ENCODE measurements around the gene ACACB.
"Not testable (repeated sequence)": the region's sequence is repeated elsewhere in the genome, so short reads cannot be mapped to it uniquely, and the experiment has no call there.

Gene ACACB

DNA sequence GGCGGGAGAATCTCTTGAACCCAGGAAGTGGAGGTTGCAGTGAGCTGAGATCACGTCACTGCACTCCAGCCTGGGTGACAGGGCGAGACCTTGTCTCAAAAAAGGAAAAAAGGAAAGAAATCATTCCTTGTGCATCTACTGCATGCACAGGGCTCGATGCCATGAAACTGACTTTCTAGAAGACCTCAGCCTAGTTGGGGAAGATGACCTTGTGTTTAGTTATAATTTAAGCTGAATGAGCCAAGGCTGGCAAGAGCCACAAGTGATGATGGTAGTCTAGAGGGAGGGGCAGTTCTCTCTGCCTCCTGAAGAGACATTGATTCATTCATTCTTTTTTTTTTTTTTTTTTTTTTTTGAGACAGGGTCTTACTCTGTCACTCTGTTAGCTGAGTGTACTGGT is 24.2 kb downstream of the ACACB start:
- DNase-seq (ENCODE audit: low read depth in 3 of 3) = no peak

DNA sequence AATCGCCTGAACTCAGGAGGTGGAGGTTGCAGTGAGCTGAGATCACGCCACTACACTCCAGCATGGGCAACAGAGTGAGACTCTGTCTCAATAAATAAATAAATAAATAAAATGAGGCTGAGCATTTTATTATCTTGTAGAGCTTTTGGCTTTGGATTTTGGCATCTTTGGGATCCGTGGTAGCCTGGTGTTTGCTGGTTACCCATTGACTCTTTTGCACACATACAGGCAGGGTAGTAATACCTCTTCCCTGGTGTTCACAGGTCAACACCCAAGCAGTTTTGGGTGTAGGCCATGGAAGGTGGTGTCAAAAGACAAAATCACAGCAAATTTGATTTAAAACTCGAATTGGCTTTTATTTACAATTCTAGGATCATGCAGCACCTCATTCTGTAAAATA is 27.8 kb downstream of the ACACB start:
- DNase-seq (ENCODE audit: low read depth in 3 of 3) = no peak

DNA sequence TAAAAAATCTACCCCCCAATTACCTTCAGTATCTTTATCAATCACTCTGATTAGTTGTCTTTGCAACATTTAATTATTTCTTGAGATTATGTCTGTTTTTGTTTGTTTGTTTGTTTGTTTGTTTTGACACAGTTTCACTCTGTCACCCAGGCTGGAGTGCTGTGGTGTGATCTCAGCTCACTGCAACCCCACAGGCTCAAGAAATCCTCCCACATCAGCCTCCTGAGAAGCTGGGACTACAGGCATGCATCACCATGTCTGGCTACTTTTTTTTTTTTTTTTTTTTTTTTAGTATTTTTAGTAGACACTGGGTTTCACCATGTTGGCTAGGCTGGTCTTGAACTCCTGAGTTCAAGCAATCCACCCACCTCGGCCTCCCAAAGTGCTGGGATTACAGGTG is 30.7 kb downstream of the ACACB start:
- DNase-seq (ENCODE audit: low read depth in 3 of 3) = not testable (repeated sequence)

DNA sequence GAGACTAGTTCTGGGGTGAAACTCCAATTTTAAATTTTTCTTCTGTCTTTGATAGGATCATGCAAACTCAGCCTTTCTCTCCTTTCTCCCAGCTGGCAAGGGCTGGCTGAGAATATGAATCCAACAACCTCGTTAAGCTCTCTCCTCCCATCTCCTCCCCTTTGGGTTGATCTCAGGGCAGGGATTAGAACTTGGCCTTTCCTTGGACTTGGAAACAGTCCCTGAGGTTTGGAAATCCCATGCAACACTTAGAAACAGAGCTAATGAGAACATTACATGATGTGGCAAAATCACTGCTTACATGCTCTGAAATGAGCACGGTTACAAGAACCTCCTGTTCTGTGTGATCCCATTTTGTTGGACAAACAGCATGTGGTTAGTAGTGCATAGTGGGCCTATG is 31.6 kb downstream of the ACACB start:
- DNase-seq (ENCODE audit: low read depth in 3 of 3) = no peak

DNA sequence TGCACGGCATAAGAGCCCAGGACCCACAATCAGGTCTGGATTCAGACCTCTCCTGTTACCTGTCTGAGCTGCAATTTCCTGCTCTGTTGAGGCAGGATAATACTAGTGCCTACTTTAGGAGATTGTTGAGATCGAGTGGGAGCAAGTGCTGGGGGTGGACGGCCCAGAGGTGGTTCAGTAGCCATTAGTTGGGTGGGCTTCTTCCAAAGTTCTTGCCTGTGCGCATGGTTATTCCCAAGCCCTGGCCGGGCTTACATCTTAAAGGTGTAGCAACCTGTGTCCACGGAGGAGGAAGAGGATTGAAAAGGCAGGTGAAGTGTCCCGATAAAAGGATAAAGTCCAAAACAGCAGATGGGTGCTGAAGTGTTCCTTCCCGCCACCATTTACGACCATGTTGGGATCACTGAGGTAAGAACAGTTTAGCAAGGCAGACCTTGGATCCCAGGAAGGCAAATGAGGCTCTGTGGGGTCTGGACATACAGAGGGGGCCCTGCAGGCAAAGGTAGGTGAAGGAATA is 33.8 kb downstream of the ACACB start:
- no peak for DNase-seq (ENCODE audit: low read depth in 3 of 3)

DNA sequence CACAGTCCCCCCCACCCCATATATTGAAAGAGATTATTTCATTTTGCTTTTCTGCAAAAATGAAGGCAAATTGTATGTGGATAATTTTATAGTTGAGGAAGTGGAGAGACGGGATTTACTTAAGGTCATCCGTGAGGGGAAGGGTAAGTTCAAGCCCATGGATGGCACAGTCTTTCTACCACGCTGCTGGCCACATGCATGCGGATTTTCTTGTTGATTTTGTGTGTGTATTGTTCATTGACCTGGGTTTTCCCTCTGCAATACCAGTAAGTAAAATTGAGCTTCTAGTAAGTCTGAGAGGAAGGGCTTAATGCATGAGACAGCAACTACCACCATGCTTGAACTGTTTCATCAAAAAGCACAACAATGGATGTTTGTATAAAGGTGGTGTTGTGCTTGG is 35.1 kb downstream of the ACACB start:
- DNase-seq (ENCODE audit: low read depth in 3 of 3) = no peak

DNA sequence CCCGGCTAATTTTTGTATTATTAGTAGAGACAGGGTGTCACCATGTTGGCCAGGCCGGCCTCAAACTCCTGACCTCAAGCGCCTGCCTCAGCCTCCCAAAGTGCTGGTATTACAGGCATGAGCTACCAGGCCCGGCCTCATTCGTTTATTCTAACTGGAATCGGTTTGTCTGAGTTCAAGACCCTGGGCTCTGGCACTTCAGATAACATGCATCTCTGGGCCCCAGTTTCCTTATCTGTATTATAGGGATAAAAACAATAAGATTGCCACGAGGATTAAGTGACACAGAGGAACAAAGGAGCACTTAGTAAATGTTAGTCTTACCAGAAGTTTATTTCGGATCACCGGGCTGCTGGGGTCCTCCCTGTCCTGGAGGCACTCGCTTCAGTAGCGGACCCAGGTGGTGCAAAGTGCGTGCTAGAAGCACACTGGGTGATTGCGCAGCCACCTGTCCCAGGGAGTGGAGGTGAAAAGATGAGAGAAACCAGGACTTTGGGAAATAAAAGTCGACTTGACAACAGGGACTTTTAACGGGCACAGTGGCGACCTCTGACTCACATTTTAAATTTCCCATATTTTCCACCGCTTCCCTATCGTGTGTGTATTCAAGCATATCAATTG is 37.5 kb downstream of the ACACB start:
- DNase-seq (ENCODE audit: low read depth in 3 of 3) = no peak

DNA sequence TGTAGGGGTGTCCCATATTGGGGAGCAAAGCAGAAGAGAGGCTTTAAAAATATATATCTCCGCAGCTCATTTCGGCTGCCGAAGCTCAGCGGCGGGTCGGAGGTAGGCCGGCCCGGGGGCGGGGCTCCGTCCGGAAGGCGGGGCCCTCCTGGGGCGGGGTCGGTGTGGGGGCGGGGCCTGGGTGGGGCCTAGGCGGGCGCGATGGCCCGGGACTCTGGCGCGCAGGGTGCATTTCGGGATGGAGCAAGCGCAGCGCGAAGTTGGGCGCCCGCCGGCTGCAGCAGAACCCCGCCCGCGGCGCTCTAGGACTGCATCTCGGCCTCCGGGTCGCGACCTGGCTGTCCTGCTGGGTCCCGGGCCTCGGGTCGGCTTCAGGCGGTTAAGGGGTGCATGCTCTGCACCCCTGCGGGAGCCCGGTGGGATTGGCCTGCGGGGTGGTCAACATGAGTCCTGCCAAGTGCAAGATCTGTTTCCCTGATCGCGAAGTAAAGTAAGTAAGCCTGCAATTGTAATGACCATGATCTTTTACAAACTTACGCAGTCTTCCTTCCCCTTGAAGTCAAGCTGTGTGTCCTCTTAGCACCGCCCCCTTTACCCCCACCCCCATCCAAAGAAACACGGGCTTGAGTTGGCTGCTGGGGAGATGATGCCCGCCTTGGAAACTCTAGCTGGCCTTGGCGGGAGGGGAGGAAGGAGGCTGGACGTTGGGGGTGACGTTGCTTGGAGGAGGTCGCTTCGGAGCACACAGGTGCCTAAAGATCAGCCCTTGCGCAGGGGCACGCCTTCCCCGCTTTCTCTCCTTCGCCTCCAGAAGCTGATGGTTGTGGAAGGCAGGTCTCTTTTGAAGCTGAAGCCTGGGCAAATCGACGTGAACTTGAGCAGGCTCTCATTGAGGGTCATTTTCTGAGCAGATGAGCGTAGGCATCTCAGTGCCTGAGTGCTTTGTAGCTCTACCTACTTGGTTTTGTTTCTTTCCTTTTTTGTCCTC is 38.4 kb downstream of the ACACB start:
- DNase-seq (ENCODE audit: low read depth in 3 of 3) = peak; percentile 54 to 81 (median 62)

DNA sequence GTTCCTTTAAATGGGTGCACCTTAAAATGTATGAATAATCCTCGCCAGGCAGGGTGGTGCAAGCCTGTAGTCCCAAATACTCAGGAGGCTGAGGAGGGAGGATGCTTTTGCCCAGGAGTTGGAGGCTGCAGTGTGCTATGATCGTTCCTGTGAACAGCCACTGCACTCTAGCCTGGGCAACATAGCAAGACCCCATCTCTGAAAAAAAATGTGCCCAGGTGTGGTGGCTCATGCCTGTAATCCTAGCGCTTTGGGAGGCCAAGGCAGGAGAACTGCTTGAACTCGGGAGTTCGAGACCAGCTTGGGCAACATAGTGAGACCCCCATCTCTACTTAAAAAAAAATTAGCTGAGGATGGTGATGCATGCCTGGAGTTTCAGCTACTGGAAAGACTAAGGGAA is 39.6 kb downstream of the ACACB start:
- DNase-seq (ENCODE audit: low read depth in 3 of 3) = no peak

DNA sequence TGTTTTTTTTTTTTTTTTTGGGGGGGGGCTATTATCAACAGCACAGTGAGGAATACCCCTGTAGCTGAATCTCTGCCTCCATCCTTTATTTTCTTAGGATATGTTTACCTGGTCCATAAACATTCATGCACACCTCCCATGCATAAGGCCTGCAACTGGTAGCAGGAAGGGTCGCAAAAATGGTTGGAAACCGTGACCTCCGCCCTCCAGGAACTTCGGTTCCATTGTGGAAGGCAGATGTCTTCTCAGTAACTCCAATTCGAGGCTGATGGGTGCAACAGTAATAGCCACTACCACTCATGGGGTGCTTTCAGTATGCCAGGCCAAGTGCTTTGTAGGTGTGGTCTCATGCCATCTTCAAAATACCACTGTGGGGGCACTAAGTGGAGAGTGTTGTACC is 40.2 kb downstream of the ACACB start:
- DNase-seq (ENCODE audit: low read depth in 3 of 3) = no peak

DNA sequence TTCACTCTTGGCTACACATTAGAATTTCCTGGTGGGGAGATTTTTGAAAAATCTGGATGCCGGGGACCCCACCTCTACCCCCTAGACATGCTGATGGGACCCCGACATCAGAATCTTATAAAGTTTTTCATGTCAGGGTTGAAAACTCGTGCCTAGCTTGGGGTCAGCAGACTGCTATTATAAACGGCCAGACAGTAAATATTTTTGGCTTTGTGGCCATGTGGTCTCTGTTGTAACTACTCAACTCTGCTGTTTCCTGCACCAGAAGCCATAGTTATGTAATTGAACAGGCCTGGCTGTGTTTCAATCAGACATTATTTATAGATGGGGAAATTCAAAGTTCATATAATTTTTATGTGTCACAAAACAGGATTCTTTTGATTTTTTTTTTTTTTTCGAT is 41.6 kb downstream of the ACACB start:
- no peak for DNase-seq (ENCODE audit: low read depth in 3 of 3)

DNA sequence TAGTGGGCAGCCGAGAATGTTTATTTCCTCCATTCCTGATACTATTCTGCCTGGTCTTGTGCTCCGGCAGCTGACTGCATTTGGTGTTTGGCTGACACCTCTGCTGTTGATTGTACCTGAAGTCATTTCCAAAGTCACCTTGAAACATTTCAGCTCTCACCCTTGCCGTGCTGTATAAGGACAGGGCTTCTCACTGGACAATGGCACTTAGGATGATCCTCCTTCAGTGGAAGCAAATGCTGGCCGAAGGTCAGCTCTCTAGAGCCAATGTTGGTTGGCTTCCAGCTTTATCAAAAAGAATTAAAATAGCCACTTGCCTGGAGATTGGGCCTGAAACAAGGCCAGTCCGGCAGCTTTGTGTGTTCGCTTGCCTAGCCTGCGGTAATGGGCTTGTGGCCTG is 44.0 kb downstream of the ACACB start:
- no peak for DNase-seq (ENCODE audit: low read depth in 3 of 3)

DNA sequence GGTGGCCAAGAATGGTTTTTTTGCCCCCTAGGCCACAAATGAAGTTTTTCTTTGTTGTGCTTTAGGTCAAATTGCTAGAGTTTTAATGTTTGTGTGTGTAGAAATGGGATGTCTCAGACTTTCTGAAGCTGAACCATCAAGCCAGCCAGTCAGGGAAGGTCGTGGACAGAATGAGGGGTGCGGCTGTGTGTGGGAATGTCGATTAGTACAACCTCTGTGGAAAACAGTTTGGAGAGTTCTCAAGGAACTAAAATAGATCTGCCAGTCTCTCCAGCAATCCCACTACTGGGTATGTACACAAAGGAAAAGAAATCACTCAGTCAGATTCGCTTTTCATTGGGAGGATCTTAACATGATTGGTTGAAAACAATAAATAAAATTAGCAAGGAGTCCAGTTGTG is 44.5 kb downstream of the ACACB start:
- no peak for DNase-seq (ENCODE audit: low read depth in 3 of 3)

DNA sequence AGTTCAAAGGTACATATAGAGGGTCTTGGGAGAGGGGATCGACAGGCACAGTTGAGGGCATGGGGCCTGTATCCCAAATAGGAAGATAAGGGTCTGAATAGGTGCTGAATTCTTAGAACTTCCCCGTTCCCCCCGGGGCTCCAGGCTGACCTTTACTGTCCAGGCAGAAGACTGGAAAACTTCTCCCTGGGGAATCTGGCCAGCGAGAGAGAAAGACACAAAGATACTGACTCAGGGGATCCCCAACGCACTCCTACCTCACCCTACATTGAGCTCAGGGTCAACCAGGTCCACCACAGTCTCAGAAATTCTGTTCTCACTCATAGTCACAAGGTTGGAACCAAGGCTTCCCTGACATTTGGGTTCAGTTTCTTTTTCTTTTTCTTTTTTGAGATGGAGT is 46.2 kb downstream of the ACACB start:
- DNase-seq (ENCODE audit: low read depth in 3 of 3) = no peak

DNA sequence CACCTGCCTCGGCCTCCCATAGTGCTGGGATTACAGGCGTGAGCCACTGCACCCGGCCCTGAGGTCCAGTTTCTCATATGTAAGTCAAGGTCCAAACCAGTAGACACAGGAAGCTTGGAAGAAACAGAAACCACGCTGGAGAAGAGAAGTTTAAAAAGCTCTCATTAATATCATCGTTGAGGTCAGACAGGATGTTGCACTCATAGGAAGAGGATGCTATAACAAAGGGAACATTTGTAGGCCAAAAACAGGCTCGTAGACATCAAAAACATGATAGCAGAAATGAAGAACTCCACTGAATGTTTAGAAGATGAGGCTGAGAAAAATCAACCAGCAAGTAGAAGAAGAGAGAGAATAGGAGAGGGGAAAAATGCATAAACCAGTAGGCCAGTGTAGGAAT is 46.8 kb downstream of the ACACB start:
- DNase-seq (ENCODE audit: low read depth in 3 of 3) = no peak

DNA sequence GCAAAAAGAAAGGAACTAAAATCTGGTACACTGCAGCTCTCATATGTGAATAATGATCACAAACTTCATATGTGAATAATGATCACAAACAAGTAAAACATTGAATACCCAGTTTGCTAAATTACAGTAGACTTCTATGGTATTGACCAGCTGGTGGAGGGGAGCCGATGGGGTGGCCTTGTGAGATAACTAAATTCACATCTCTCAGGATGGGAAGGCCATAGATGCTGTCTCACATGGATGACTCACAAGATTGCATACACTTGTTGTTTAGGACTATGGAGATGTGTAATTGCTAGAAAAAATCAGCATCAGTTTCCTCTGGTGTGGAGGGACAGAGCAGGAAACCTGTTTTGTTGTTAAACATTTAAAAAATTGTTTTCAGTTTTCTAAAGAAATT is 49.2 kb downstream of the ACACB start:
- no peak for DNase-seq (ENCODE audit: low read depth in 3 of 3)

DNA sequence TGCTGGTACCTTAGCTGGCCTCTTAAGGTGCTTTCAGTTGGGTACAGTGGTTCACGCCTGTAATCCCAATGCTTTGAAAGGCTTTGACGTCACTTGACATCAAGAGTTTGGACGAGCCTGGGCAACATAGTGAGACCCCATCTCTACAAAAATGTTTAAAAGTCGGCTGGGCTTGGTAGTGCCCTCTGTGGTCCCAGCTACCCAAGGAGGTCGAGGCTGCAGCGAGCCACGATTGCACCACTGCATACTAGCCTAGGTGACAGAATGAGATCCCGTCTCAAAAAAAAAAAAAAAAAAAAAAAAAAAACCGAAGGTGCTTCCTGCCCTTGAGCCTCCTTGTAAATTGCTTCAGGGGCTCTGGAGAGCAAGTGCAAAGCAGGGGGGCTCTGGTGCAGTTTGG is 50.0 kb downstream of the ACACB start:
- no peak for DNase-seq (ENCODE audit: low read depth in 3 of 3)

DNA sequence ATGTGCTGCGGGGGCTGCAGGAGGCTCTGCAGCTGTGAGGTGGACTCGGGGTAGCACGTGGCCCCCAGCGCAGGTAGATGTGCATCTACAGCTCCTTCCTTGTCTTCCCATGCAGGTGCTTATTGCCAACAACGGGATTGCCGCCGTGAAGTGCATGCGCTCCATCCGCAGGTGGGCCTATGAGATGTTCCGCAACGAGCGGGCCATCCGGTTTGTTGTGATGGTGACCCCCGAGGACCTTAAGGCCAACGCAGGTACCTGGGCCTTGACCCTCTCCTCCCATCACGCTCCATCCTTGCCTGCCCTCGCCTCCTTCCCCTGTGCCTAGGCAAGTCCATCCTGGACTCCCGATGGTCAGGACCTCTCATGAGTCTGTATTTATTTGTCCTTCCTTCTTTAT is 51.4 kb downstream of the ACACB start:
- no peak for DNase-seq (ENCODE audit: low read depth in 3 of 3)

DNA sequence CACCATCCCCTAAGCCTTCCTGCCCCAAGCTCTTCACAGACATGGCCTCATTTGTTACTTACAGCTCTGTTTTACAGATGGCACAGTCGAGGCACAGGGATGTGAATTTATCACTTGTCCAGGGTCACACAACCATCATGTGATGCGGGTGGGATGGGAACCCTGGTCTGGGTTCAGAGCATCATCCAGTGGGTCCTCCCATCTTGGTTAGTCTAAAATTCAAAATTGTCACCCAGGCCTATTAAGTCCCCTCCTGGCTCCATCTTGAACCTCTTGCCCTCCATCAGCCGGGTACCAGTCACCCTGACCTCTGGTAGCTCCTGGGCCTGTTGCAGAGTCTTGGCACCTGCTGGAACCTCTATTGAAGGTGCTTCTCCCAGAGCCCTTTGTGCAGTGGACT is 52.9 kb downstream of the ACACB start:
- no peak for DNase-seq (ENCODE audit: low read depth in 3 of 3)

DNA sequence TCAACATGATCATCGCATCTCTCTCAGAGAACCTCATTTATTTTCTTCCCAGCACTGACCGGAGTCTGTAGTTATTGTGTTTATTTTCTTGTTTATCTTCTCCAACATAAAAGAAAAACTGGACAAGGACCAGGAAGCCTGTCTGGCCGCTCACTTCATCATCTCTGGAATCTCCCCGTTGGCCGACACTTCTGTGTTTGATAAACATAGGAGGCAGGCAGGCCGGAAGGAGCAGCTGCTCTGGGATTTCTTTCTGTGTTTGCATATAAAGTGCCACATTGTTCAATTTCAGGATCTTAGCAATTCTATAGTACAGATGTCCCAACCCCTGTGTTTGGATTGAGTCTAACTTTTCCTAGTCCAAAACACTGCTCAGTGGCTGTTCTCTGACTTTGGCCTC is 53.3 kb downstream of the ACACB start:
- no peak for DNase-seq (ENCODE audit: low read depth in 3 of 3)

DNA sequence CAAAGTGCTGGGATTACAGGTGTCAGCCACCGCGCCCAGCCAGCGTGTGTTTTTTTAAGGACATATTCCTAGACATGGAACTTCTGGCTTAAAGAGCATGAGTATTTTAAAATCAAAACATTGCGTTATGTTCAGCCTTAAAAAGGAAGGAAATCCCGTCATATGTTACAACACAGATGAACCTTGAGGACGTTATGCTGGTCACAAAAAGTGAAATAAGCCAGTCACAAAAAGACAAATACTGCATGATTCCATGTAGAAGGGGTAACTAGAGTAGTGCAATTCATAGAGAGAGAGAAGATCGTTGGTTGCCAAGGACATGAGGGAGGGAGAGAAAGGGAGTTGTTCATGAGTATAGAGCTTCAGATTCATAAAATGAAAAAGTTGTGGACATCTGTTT is 53.9 kb downstream of the ACACB start:
- no peak for DNase-seq (ENCODE audit: low read depth in 3 of 3)

DNA sequence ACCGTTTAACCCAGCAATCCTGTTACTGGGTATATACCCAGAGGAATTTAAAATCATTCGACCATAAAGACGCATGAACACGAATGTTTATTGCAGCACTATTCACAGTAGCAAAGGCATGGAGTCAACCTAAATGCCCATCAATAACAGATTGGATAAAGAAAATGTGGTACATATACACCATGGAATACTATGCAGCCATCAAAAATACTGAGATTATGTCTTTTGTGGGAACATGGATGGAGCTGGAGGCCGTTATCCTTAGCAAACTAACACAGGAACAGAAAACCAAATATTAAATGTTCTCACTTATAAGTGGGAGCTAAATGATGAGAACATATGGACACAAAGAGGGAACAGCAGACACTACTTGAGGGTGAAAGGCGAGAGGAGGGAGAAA is 56.4 kb downstream of the ACACB start:
- not testable (repeated sequence) for DNase-seq (ENCODE audit: low read depth in 3 of 3)
